Spinal cord (tissue), 10 donors: ENCODE data around the gene M1AP. TPM values are rescaled to one million over a fixed set of nuclear protein-coding genes. Genes with fewer than 3 reads are reported as not detected.

Experiments
- DNase-seq, 6 donors: peaks; one replicate each; pipeline versions ENCODE4 v3.0.0 to v3.0.0-alpha.2; 2013 to 2015; ENCODE audit warnings: low spot score in 6 of 6, low read depth in 4 of 6
- H3K27ac ChIP-seq: one replicate; pipeline ENCODE4 v1.5.1; 2013; ENCODE audit warnings: low read depth, low read length, control low read depth
- H3K27me3 ChIP-seq: one replicate; pipeline ENCODE4 v1.6.1; 2013; ENCODE audit warnings: low read length; ENCODE audit not compliant: control insufficient read depth, insufficient read depth
- H3K36me3 ChIP-seq: one replicate; pipeline ENCODE4 v1.6.1; 2013; ENCODE audit warnings: low read length; ENCODE audit not compliant: control insufficient read depth, insufficient read depth
- H3K4me1 ChIP-seq: one replicate; pipeline ENCODE4 v1.6.1; 2013; ENCODE audit warnings: low read length; ENCODE audit not compliant: control insufficient read depth, insufficient read depth
- H3K4me3 ChIP-seq: one replicate; pipeline ENCODE4 v1.5.1; 2013; ENCODE audit warnings: low read depth, low read length, control low read depth
- H3K9me3 ChIP-seq: one replicate; pipeline ENCODE4 v1.6.1; 2013; ENCODE audit warnings: low read length; ENCODE audit not compliant: control insufficient read depth, insufficient read depth
- WGBS: methylation state at CpG from one replicate; pipeline ENCODE4 v1.1.5; 2013; ENCODE audit warnings: missing lambda C conversion rate; ENCODE audit not compliant: insufficient coverage; 5-methylcytosine and 5-hydroxymethylcytosine counted together
- polyA plus RNA-seq, 2 donors: library from polyadenylated mRNA; unstranded; fragments of 120-200 nt; gene quantifications; one replicate each; pipeline ENCODE4 v1.2.1, GENCODE V29; 2013; ENCODE audit not compliant: insufficient read length in 2 of 2
- total RNA-seq, 2 donors: library from RNA; depleted of rRNA in 1 of 2; stranded (reverse); fragments of 120-200 nt in 1 of 2; fragments of >200 nt in 1 of 2; gene quantifications; one replicate each; pipeline versions ENCODE4 v1.2.3 to v1.2.4, GENCODE V29; 2013 to 2014
- donor health status: healthy.

Gene M1AP
- total and polyA plus RNA-seq, 4 donors: 0.33 to 1.3 (median 0.89) TPM

GRCh38 chr2:74658516-74658915 lies 10.4 kb upstream of the M1AP start:
- Histone ChIP-seq H3K4me1 (peaks cover 11% of the 10 kb centered on the region), H3K36me3 (peaks cover 15% of the 10 kb centered on the region), H3K27ac (no peak overlapping the region), H3K9me3 (no peaks in the 10 kb centered on the region), H3K4me3 (no peak overlapping the region), H3K27me3 (peaks cover 3% of the 10 kb centered on the region)
- no peak for DNase-seq
- 100% methylated on average over 1 of the region's 2 CpGs for WGBS

- Histone ChIP-seq H3K4me1 (peaks cover 11% of the 10 kb centered on the region), H3K4me3 (no peak overlapping the region), H3K9me3 (no peaks in the 10 kb centered on the region), H3K27me3 (peaks cover 3% of the 10 kb centered on the region), H3K36me3 (peaks cover 8% of the 10 kb centered on the region), H3K27ac (no peak overlapping the region)
- DNase-seq: no peak
- 100% methylated on average over 1 of the region's 1 CpG for WGBS
Measured at GRCh38 chr2:74655579-74655978, 7.4 kb upstream of the M1AP start.

- peaks cover 8% of the 10 kb centered on the region for H3K36me3 ChIP-seq
- under 1% methylated on average over 75 of the region's 79 CpGs for WGBS
- H3K9me3 ChIP-seq: no peaks in the 10 kb centered on the region
- DNase-seq: peak; percentile 82 to 99 (median 94)
- H3K4me1 ChIP-seq: peaks cover 11% of the 10 kb centered on the region
- no peak within 1 kb of the TSS for H3K27ac ChIP-seq
- peaks cover 3% of the 10 kb centered on the region for H3K27me3 ChIP-seq
- peak within 1 kb of the TSS; percentile 71 for H3K4me3 ChIP-seq
Measured at GRCh38 chr2:74653985-74654882, 6.1 kb upstream of the M1AP start, which contains the start of gene SEMA4F. SEMA4F (plus strand) TSS chr2:74654247; CDS start chr2:74654377, 130 bp downstream.

- DNase-seq: no peak
- Histone ChIP-seq H3K27me3 (peaks cover 6% of the 10 kb centered on the region), H3K4me1 (peaks cover 11% of the 10 kb centered on the region), H3K9me3 (no peaks in the 10 kb centered on the region), H3K27ac (no peak overlapping the region), H3K4me3 (peak overlapping the region; percentile 71), H3K36me3 (peaks cover 8% of the 10 kb centered on the region)
- 18% methylated on average over 11 of the region's 15 CpGs for WGBS
Measured at GRCh38 chr2:74653589-74653984, 5.5 kb upstream of the M1AP start.

- H3K9me3 ChIP-seq: no peaks in the 10 kb centered on the region
Measured at GRCh38 chr2:74646834-74647482, 1.2 kb downstream of the M1AP start.

GRCh38 chr2:74646201-74646600 lies 1.9 kb downstream of the M1AP start:
- 100% methylated on average over 1 of the region's 2 CpGs for WGBS
- DNase-seq: no peak
- no peak overlapping the region for H3K27ac ChIP-seq

More at GRCh38 chr2:74646834-74647482, 1.2 kb downstream of the M1AP start:
- 73% methylated on average over 10 of the region's 13 CpGs for WGBS
- peaks cover 3% of the 10 kb centered on the region for H3K4me1 ChIP-seq
- no peak for DNase-seq
- no peak overlapping the region for H3K27ac ChIP-seq
- H3K36me3 ChIP-seq: no peaks in the 10 kb centered on the region
- peaks cover 19% of the 10 kb centered on the region for H3K27me3 ChIP-seq
- H3K4me3 ChIP-seq: no peak overlapping the region

GRCh38 chr2:74645344-74645743 lies 2.8 kb downstream of the M1AP start:
- Histone ChIP-seq H3K27ac (no peak overlapping the region), H3K27me3 (peaks cover 19% of the 10 kb centered on the region), H3K9me3 (no peaks in the 10 kb centered on the region), H3K4me1 (peaks cover 3% of the 10 kb centered on the region), H3K4me3 (no peak overlapping the region), H3K36me3 (no peaks in the 10 kb centered on the region)
- 41% methylated on average over 2 of the region's 4 CpGs for WGBS
- no peak for DNase-seq

More at GRCh38 chr2:74646201-74646600, 1.9 kb downstream of the M1AP start:
- Histone ChIP-seq H3K4me1 (peaks cover 3% of the 10 kb centered on the region), H3K36me3 (no peaks in the 10 kb centered on the region), H3K9me3 (no peaks in the 10 kb centered on the region), H3K27me3 (peaks cover 19% of the 10 kb centered on the region), H3K4me3 (no peak overlapping the region)

GRCh38 chr2:74639550-74639949 lies 8.6 kb downstream of the M1AP start:
- Histone ChIP-seq H3K4me3 (no peak overlapping the region), H3K36me3 (no peaks in the 10 kb centered on the region), H3K4me1 (no peaks in the 10 kb centered on the region), H3K27me3 (no peaks in the 10 kb centered on the region), H3K9me3 (no peaks in the 10 kb centered on the region), H3K27ac (no peak overlapping the region)
- DNase-seq: no peak
- no CpG with 5 or more reads among the region's 2 CpGs for WGBS

- no peak for DNase-seq
Measured at GRCh38 chr2:74632939-74633312, 15.2 kb downstream of the M1AP start.

More at GRCh38 chr2:74632939-74633312, 15.2 kb downstream of the M1AP start:
- Histone ChIP-seq H3K9me3 (no peaks in the 10 kb centered on the region), H3K4me1 (no peaks in the 10 kb centered on the region), H3K36me3 (no peaks in the 10 kb centered on the region), H3K27me3 (no peaks in the 10 kb centered on the region), H3K4me3 (no peak overlapping the region), H3K27ac (no peak overlapping the region)
